Measurements from ENCODE around the gene FAM98C. TPM values are rescaled to one million over a fixed set of nuclear protein-coding genes. Genes with fewer than 3 reads are reported as not detected.
A peak's percentile ranks its signal among the peaks of the same experiment; 100 is the strongest.

Gene FAM98C
- total RNA-seq, 4 donors from 2014 or later = 28.9 to 76.8 (median 48.1) TPM

DNA sequence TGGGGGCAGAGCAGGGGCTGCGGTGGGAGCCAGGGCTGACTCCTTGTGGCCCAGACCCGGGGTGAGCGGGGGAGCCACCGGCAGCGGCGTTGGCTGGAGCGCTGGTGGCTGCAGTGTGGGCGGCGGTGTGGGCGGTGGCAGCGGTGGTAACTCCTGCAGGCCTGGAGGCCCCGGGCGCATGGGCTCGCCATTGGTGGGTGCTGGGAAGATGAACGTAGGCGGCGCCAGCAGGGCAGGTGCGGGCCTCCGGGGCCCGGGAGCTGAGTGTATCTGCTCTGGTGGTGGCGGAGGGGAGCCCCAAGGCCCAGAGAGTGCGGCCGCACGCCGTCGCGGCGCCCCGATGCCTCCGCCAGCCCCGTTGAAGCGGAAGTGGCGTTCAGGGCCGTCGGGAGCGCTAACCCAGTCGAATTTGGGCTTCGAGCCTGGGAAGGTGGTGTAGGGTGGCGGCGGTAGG is 17.1 kb upstream of the FAM98C start:
- no peak for DNase-seq
- Histone ChIP-seq H3K9me3 (no peaks in the 10 kb centered on the region), H3K36me3 (peaks cover 0 to 40% (median 0%) of the 10 kb centered on the region in 3 donors), H3K4me3 (peak overlapping the region in 1 of 4 donors; percentile 3), H3K27me3 (no peaks in the 10 kb centered on the region), H3K4me1 (peaks cover 4 to 40% (median 27%) of the 10 kb centered on the region in 4 donors), H3K27ac (no peak overlapping the region)
- TF ChIP-seq POLR2A (IDR thresholded peaks at IDR 0.05) = no peak
- TF ChIP-seq, protein P1, sequence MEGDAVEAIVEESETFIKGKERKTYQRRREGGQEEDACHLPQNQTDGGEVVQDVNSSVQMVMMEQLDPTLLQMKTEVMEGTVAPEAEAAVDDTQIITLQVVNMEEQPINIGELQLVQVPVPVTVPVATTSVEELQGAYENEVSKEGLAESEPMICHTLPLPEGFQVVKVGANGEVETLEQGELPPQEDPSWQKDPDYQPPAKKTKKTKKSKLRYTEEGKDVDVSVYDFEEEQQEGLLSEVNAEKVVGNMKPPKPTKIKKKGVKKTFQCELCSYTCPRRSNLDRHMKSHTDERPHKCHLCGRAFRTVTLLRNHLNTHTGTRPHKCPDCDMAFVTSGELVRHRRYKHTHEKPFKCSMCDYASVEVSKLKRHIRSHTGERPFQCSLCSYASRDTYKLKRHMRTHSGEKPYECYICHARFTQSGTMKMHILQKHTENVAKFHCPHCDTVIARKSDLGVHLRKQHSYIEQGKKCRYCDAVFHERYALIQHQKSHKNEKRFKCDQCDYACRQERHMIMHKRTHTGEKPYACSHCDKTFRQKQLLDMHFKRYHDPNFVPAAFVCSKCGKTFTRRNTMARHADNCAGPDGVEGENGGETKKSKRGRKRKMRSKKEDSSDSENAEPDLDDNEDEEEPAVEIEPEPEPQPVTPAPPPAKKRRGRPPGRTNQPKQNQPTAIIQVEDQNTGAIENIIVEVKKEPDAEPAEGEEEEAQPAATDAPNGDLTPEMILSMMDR (IDR thresholded peaks at IDR 0.05) = no peak

DNA sequence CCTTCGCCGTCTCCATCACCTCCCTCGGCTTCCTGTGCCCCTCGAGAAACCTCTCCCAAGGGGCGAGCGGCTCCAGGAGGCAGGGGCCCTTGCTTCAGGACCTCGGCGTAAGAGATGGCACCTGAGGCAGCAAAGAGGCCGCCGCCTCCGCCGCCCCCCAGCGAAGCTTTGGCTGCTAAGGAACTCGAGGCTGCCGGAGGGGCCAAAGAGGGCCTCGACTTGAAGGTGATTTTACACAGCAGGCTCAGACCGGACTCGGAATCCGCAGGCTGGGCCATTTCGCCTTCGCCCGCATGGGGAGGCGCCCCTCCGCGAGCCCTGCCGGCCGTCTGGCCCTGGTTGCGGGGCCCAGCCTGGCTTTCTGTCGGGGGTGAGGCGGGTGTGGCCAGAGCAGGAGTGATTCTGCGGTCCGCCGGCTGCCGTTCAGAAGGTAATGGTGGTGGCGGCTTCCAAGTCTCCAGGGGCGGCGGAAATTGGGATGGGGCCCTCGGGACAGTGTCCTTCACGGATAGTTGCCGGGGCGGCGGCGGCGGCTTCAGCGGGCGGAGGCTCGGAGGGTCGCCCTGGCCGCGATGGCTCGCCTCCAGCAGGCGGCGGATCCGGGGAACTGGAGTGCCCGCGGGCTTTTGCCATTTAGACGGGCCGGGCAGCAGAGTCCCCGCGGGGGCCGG is 16.5 kb upstream of the FAM98C start:
- no peak for DNase-seq
- H3K9me3 ChIP-seq = no peaks in the 10 kb centered on the region
- H3K4me3 ChIP-seq = peak overlapping the region; percentile 3 to 74 (median 44)
- TF ChIP-seq, protein P1 (IDR thresholded peaks at IDR 0.05) = no peak
- no peak for TF ChIP-seq POLR2A (IDR thresholded peaks at IDR 0.05)
- H3K36me3 ChIP-seq = peaks cover 0 to 34% (median 0%) of the 10 kb centered on the region in 3 donors
- peak overlapping the region in 2 of 4 donors; percentile 90 to 95 for H3K27ac ChIP-seq
- H3K27me3 ChIP-seq = no peaks in the 10 kb centered on the region
- H3K4me1 ChIP-seq = peaks cover 4 to 40% (median 27%) of the 10 kb centered on the region in 4 donors

DNA sequence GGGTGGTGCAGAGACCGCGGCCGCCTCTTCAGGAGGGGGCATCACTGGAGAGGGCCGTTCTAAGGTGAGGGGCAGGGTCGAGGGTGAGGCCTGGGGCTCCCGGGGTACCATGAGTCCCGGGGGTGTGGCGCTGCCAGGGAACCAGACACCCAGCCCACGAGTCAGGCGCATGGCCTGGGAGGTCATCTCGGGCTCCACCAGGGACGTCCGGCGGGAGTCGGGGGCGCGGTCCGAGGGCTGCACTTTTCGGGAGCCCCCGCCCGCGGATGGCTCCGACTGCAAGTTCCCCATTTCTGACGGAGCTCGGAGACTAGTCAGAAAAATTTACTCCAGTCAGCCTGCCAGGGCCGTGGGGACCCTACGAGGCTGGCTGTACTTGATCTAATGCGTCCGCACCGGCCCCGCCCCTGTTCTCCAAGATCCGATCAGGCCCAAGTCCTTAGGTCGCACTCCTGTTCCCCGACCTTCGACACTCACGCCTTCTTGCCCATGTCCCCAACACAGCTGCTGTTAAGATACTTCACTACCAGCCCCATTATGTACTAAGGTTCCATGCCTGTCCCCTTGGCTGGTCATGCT is 15.8 kb upstream of the FAM98C start:
- Histone ChIP-seq H3K27ac (peak overlapping the region in 3 of 4 donors; percentile 70 to 95 (median 90)), H3K36me3 (peaks cover 0 to 28% (median 0%) of the 10 kb centered on the region in 3 donors), H3K9me3 (no peaks in the 10 kb centered on the region), H3K4me3 (peak overlapping the region; percentile 33 to 74 (median 50)), H3K27me3 (no peaks in the 10 kb centered on the region), H3K4me1 (peaks cover 4 to 40% (median 27%) of the 10 kb centered on the region in 4 donors)
- TF ChIP-seq, protein P1 (IDR thresholded peaks at IDR 0.05) = no peak
- no peak for TF ChIP-seq POLR2A (IDR thresholded peaks at IDR 0.05)
- peak in 2 of 3 donors; percentile 81 to 86 for DNase-seq

DNA sequence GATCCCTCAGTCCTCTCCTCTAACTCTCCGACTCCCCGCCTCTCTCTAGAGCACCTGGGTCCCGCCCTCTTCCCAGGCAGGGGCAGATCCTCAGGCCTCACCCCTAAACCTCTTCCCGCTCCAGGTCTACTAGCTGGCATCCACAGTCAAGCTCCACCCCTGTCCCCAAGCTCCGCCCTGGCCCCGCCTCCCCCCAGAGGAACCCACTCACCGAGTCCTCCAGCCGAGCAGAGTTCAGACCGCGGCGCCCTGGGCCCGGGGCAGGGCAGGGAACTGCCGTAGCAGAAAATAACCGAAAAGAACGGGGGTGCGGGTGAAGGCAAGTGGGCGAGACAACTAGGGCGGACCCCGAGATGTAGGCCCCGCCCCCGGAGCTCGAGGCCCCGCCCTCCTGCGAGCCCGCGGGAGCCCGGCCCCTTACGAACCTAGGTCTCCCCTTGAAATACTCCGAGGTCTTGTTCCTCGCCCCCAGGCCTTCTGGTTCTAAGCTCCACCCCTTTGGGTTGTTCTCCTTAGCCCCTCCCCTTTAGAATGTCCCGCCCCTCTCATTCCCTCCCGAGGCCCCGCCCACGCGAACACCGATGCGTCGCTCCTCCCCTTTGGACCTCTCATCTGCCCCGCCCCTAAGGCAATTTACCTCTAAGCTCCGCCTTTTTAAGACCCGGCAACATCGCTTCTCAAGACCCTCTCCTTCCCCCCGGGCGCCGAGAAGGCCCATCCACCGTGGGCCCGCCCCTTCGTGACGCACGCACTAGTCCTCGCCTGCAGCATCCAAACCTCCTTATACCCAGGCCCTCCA is 15.1 kb upstream of the FAM98C start, which contains the start of gene GGN:
Gene GGN, minus strand, starts transcription at position 485 of the 799 bp plus-strand sequence. CDS start 773 bp downstream, outside the sequence.
- H3K9me3 ChIP-seq = no peaks in the 10 kb centered on the region
- H3K4me1 ChIP-seq = peaks cover 4 to 40% (median 27%) of the 10 kb centered on the region in 4 donors
- H3K27ac ChIP-seq = peak within 1 kb of the TSS in 3 of 4 donors; percentile 70 to 95 (median 90)
- DNase-seq = peak; percentile 74 to 95 (median 93)
- TF ChIP-seq POLR2A (IDR thresholded peaks at IDR 0.05) = peak; percentile 74 to 77
- TF ChIP-seq, protein P1 (IDR thresholded peaks at IDR 0.05) = no peak
- peak within 1 kb of the TSS; percentile 33 to 74 (median 50) for H3K4me3 ChIP-seq
- no peaks in the 10 kb centered on the region for H3K27me3 ChIP-seq
- peaks cover 0 to 21% (median 0%) of the 10 kb centered on the region in 3 donors for H3K36me3 ChIP-seq

All from Peyer's patch (tissue), 4 donors.